GM19240 (cell line): ENCODE data around the gene NTNG1.

ENCODE experiments used
- DNase-seq: peaks from one replicate; pipeline ENCODE4 v3.0.0; 2011; ENCODE audit warnings: low spot score; ENCODE audit not compliant: insufficient read length

NTNG1 gene

DNA sequence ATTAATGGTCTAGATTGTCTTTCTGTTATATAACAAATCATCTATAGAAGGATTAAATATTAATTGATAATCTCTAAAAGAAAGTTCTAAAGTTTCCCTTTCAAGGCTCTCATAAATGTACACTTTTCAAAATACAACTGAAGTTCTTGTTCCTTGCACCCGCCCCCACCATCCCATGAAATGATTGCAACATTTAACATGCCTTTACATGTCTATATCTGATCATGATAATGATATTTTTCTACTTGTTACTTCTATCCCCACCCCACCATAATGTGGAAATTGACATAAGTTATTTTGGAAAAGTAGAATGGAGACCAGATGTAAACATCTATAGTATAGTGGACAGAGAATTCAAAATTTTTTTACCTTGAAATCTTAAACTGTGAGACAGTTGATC, 186.6 kb downstream of the NTNG1 start:
- DNase-seq: no peak

DNA sequence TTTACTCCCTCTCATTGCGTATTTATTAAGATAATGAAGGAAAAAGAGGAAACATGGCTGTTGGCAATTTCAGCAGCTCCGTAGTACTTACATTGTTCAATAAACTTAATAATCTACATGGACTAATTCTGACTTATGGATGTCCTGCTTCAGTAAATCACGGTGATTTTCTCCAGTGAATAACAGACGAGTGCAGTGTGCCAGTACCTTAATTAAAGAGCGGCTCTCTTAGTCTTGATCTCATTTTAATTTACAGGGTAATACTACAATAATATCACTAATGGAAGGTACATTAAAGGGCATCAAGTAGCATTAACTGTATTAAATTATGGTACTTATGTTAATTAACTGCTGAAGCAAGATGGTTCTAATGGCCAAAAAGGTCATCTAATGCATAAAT, 187.2 kb downstream of the NTNG1 start:
- DNase-seq: no peak

DNA sequence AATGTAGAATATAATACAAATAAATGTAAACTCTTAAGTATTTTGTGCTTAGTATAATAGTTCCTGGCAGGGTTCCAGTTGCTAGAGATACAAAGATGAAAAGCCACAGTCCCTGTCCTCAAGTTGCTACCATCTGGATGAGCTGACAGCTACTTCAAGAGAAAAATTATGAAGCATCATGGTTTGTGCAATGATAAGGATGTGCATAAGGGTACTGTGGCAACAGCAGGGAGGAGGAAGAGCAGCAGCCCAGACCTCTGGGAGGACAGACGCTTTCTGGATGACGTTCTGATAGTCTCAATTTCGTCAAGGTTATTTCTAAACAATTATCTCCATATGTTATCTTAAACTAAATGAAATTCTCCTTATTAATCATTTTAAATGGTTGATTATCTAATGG, 198.9 kb downstream of the NTNG1 start:
- DNase-seq: no peak

GRCh38 chr1:107342316-107342715, 201.5 kb downstream of the NTNG1 start:
- no peak for DNase-seq

DNA sequence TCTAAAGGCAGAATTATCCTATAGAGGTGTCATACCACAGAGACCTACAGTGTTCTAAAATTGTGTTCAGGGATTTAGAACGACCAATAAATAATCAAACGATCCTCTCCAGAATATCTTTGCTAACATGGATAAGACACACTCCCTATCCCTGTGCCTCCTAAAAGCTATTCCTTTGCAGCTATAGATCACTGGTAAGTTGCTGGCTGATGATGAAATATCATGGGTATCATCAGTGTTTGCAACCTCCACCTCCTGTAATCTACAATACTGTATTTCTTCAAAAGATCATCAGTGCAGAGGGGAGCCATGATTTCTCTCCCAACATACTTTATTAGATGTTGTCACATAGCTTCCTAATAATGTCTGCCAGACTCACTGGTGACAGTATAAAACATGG, 201.9 kb downstream of the NTNG1 start:
- no peak for DNase-seq

- DNase-seq: no peak
These were observed 202.8 kb downstream of the NTNG1 start for GRCh38 chr1:107343601-107344000.

DNA sequence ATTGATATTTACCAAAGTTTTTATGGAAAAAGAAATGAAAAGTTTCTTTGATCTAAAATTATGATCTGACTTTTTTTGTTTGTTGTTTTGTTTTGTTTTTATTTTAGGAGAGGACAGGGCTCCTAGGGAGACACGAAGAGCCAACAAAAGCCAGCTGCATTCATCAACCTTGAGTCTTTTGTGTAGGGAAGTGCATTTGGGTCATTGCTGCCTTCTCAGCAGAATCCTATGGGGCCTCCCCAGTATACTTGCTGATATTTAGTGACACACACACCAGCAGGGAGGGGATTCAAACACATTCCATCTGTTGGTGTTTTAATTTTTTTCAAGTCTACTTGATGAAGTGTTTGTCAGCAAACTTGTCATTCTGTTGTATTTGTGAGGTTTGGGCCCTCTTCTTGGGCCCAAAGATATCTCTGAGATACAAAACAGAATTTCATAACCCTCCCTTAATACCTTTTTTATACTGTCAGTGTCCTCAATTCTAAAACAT, 203.5 kb downstream of the NTNG1 start:
- DNase-seq: no peak

DNA sequence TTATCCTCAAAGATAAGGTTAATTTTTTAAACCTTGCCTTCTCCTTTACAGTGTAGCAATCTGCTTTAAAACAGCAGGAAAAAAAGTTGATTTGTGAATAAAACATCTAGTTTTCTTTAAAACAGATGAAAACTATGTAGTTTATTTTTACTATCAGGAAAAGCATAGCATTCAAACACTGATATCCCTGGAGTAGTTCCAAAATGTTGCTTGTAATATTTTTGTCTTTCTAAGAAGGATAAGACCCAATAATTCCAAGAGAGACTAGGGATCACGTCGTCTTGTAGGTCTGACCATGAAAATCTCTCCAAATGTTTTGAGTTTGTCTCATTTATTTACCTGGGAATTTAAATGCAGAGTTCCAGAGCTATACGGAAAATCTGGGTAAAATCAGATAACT, 204.0 kb downstream of the NTNG1 start:
- no peak for DNase-seq

DNA sequence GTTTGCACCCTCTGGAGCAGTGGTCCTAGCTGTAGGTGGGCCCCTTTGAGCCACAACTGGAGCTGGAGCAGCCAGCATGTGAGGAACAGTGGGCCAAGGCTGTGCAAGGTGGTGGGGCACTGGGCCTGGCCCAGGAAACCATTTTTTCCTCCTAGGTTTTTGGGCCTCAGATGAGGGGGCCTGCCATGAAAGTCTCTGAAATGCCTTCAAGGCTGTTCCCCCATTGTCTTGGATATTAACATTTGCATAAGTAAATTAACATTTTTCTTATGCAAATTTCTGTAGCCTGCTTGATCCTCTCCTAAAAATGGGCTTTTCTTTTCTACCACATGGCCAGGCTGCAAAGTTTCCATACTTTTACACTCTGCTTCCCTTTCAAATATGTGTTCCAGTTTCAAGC, 212.0 kb downstream of the NTNG1 start:
- no peak for DNase-seq

DNA sequence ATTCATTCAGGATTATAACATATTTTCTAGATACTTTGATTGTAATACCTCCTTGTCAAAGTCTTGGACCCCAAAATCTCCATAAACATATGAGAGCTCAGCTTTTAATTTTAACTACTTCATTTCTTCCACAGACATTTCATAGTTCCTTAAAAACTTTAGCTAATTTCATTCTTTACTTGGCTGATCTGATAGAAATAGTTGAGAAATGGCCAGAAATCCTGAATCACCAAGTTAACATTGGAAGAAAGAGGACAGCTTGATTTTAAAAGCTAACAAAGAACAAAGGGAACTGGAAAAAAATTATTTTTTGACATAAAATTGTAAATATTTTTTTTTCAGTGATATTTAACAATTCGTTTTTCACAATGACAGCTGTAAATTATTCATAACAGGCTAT, 216.5 kb downstream of the NTNG1 start:
- no peak for DNase-seq

GRCh38 chr1:107358619-107359327, 217.9 kb downstream of the NTNG1 start:
- DNase-seq: no peak

GRCh38 chr1:107359472-107360241, 218.8 kb downstream of the NTNG1 start:
- no peak for DNase-seq

GRCh38 chr1:107362468-107363140, 221.8 kb downstream of the NTNG1 start:
- DNase-seq: no peak

DNA sequence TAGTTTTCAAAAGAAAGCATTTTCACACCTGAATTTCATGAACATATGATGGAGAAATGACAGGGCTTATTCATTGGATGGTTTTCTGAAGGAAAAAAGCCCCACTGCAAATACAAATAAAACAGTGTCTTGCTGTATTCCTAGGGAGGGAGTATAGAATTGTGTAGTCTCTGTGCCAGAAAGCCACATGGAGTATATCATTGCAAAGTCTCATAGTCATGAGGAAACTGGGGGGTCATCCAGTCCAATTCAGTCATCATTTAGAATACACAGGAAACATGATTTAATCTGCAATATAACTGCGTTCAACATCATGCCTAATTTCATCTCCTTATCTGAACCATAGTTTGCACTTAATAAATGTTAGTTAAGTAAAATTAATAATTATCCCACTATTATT, 222.3 kb downstream of the NTNG1 start:
- DNase-seq: no peak

DNA sequence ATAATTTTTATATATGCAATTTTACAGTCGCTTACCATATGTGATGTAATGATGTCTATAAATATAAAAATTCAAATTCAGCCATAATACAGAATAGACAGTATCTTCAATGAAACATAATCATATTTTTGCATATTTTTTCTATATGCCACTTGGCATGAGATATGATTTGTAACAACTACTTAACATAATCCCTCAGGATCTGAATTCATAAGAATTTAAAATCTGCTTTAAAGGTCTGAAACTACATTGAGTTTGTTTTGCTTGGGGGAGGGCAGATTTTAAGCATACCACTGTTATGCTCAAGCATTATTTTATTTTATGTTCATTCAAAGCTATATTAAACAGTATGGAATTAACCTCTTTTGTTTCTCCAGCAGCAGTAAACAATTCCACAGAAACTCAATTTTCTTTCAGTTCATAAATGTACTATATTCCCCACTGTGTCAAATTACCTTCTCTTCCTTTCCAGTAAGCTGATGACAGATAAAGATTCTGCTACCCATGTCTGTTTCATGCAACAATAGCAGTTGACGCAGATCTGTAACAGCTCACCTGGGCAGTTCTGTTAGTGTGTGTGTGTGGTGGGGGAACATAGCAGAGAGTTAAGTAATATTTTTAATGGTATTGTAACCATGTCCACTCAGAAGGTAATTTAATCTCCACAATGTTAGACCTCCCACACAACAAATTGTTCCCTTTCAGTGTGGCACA, 224.8 kb downstream of the NTNG1 start:
- no peak for DNase-seq

- DNase-seq: no peak
These were observed 237.6 kb downstream of the NTNG1 start for GRCh38 chr1:107378426-107378825.

DNA sequence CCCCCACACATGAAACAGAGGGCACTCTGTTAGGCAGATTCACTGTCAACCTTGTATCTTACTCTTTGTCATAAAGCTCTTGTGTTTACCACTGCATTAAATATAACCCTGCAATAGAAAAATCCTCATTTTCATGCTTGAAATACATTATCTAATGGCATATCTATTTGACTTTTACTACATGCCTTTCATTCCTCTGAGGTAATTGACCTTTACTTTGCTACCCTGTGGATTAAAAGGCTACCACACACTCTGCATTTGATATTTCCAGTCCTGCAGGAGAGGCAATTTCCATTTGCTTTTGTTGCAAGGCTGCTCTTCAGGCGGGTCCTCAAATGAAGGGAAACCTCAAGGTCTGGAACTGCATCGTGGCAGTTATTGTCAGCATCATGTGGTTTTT, 238.0 kb downstream of the NTNG1 start:
- DNase-seq: no peak

DNA sequence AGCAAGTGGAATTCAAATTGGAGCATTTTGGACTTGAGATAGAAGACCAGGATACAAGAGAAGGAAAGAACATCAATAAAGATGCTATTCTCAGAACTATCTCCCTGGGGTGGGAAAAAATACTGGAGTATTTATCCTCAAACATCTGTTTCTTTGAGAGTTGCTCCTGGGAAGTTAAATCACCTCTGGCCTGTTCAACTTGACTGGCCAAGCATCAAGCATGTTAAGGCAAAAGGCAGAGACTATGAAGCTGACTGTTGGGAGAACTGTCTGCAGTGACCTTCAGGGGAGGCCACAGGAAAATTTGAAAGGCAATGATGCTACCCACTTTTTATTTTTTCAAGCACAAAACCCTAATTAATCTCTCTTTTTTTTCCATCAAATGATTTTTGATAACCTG, 239.0 kb downstream of the NTNG1 start:
- DNase-seq: no peak

DNA sequence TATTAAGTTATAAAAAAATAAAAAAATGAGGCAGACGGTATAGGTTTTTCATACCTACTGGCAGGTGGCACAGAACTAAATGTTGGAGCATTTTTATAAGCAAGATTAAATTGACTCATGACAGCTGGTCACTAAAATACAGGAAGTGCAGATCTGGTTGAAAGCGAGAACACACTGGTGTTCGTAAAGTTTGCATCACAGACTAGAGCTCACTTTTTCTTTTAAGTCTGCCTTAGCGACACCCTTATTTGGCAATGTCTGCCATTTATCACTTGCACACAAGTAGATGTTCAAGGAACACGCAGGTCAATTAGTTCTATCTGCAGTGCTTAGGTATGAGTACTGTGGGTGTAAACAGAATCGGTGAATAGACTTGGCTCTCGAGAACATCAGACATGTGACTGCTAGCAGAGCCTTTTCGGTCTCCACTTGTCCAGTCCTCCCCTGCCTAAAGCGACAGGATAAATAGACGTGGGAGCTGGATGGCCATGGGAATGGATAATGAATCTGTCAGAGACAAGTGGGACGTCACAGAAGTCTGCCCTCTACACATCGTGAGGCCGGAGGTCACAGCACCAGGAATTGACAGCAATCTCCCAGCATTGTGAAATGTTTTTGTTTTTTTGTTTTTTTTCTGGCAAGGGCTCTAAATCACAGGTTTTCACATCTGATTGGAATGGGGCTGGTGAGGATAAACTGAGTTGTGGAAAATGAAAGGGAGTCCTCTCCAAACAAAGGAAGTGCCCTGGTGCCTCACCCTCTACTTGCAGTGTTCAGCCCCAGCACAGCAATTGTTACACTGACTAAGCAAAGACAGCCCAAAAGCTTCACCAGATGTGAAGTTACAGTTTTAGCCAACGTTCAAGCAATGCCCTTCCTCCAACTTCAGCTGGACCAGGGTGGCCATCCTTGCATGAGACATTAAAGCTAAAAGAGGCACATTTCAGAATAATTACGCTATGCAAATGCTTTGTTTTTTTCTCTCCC, 248.9 kb downstream of the NTNG1 start:
- DNase-seq: no peak

GRCh38 chr1:107394301-107394700, 253.5 kb downstream of the NTNG1 start:
- DNase-seq: no peak

GRCh38 chr1:107401704-107402103, 260.9 kb downstream of the NTNG1 start:
- DNase-seq: no peak
